KMS-11 (cell line): ENCODE results near the gene CLNS1A.

ENCODE experiments used
- H2AFZ ChIP-seq: fragments of 200-600 bp; sonication (generic); 2 replicates; pipeline ENCODE4 v1.6.1; 2016; ENCODE audit warnings: antibody characterized with exemption, mixed run types, low read depth
- H3K27ac ChIP-seq: fragments of 200-600 bp; sonication (generic); 2 replicates; pipeline ENCODE4 v1.6.1; 2016; ENCODE audit warnings: mild to moderate bottlenecking, mixed run types
- H3K27me3 ChIP-seq: fragments of 200-600 bp; sonication (generic); 2 replicates; pipeline ENCODE4 v1.6.1; 2017; ENCODE audit warnings: mild to moderate bottlenecking, low read depth, mixed run types, moderate library complexity; ENCODE audit not compliant: insufficient read depth
- H3K36me3 ChIP-seq: fragments of 200-600 bp; sonication (generic); 2 replicates; pipeline ENCODE4 v1.6.1; 2017; ENCODE audit warnings: mild to moderate bottlenecking, mixed run types; ENCODE audit not compliant: insufficient read depth
- H3K4me1 ChIP-seq: fragments of 200-600 bp; sonication (generic); 2 replicates; pipeline ENCODE4 v1.6.1; 2016; ENCODE audit warnings: mild to moderate bottlenecking, low read depth, mixed run types; ENCODE audit not compliant: poor library complexity, severe bottlenecking
- H3K4me2 ChIP-seq: fragments of 200-600 bp; sonication (generic); 2 replicates; pipeline ENCODE4 v1.7.0; 2016; ENCODE audit warnings: mild to moderate bottlenecking, mixed run types
- H3K4me3 ChIP-seq: fragments of 200-600 bp; sonication (generic); IDR thresholded peaks from 2 replicates; pipeline ENCODE4 v1.6.1; 2017; ENCODE audit warnings: low read depth, low read length, mixed read lengths; ENCODE audit not compliant: insufficient read depth
- H3K79me2 ChIP-seq: fragments of 200-600 bp; sonication (generic); 2 replicates; pipeline ENCODE4 v1.6.1; 2016; ENCODE audit warnings: low read depth, mixed run types; ENCODE audit not compliant: insufficient read depth
- H3K9ac ChIP-seq: fragments of 200-600 bp; sonication (generic); 2 replicates; pipeline ENCODE4 v1.6.1; 2016; ENCODE audit warnings: mild to moderate bottlenecking, mixed run types
- H4K20me1 ChIP-seq: fragments of 200-600 bp; sonication (generic); 2 replicates; pipeline ENCODE4 v1.6.1; 2016; ENCODE audit warnings: mild to moderate bottlenecking, mixed run types; ENCODE audit not compliant: insufficient read depth
- CTCF ChIP-seq: fragments of 200-600 bp; sonication (generic); conservative IDR thresholded peaks from 2 replicates; pipeline ENCODE4 v1.6.1; 2017; ENCODE audit warnings: low read depth, mild to moderate bottlenecking, antibody characterized with exemption, low read length, moderate library complexity, mixed read lengths

The CLNS1A gene

GRCh38 chr11:77637345-77638165, at the start of gene CLNS1A:
CLNS1A (minus strand) TSS chr11:77637794; CDS start chr11:77637714, 80 bp downstream.
- Histone ChIP-seq H3K4me2 (peak within 1 kb of the TSS; percentile 70), H3K79me2 (peaks cover 45% of the 10 kb centered on the region), H3K9ac (peak within 1 kb of the TSS; percentile 85)

GRCh38 chr11:77687088-77687487, 49.5 kb upstream of the CLNS1A start:
- TF ChIP-seq CTCF, result no peak
- Histone ChIP-seq H3K4me3 (no peak overlapping the region), H3K36me3 (no peaks in the 10 kb centered on the region; the same call in 1 of the 2 replicates), H3K4me1 (no peaks in the 10 kb centered on the region), H4K20me1 (no peaks in the 10 kb centered on the region), H3K9ac (no peak overlapping the region), H2AFZ (no peak overlapping the region), H3K27me3 (no peaks in the 10 kb centered on the region), H3K4me2 (no peak overlapping the region), H3K27ac (no peak overlapping the region), H3K79me2 (no peaks in the 10 kb centered on the region)

More at GRCh38 chr11:77637345-77638165, at the start of gene CLNS1A:
- H3K4me3 ChIP-seq, result peak within 1 kb of the TSS; percentile 53
- peak within 1 kb of the TSS; percentile 94 for H2AFZ ChIP-seq
- H3K36me3 ChIP-seq, result no peaks in the 10 kb centered on the region
- peak within 1 kb of the TSS; percentile 60 for H3K27ac ChIP-seq
- no peaks in the 10 kb centered on the region for H4K20me1 ChIP-seq
- H3K4me1 ChIP-seq, result peaks cover 19% of the 10 kb centered on the region
- no peak for TF ChIP-seq CTCF
- no peaks in the 10 kb centered on the region for H3K27me3 ChIP-seq

GRCh38 chr11:77677138-77677537, 39.5 kb upstream of the CLNS1A start:
- Histone ChIP-seq H3K9ac (no peak overlapping the region), H3K4me1 (no peaks in the 10 kb centered on the region), H3K79me2 (no peaks in the 10 kb centered on the region), H3K27me3 (no peaks in the 10 kb centered on the region), H4K20me1 (no peaks in the 10 kb centered on the region), H3K4me2 (no peak overlapping the region), H3K27ac (no peak overlapping the region), H2AFZ (no peak overlapping the region), H3K36me3 (no peaks in the 10 kb centered on the region), H3K4me3 (no peak overlapping the region)
- TF ChIP-seq CTCF, result no peak

GRCh38 chr11:77672264-77672663, 34.7 kb upstream of the CLNS1A start:
- H3K4me1 ChIP-seq, result no peaks in the 10 kb centered on the region
- TF ChIP-seq CTCF, result no peak
- no peak overlapping the region for H2AFZ ChIP-seq
- H3K4me3 ChIP-seq, result no peak overlapping the region
- H3K36me3 ChIP-seq, result 0 out of 2 replicates have a peak, but pooled peaks cover 3% of the 10 kb centered on the region
- H3K4me2 ChIP-seq, result no peak overlapping the region
- H3K79me2 ChIP-seq, result no peaks in the 10 kb centered on the region
- H4K20me1 ChIP-seq, result no peaks in the 10 kb centered on the region
- H3K27me3 ChIP-seq, result no peaks in the 10 kb centered on the region
- no peak overlapping the region for H3K27ac ChIP-seq
- no peak overlapping the region for H3K9ac ChIP-seq
